ENCODE data around the gene FLRT1.

Gene FLRT1

GRCh38 chr11:64065712-64066111, 30.0 kb downstream of the FLRT1 start:
- DNase-seq, result no peak
- WGBS (ENCODE audit: insufficient coverage), result 100% methylated on average over 2 of the region's 10 CpGs
- ChIA-PET POLR2A (no interaction called here), CTCF (no interaction called here)
- peaks cover 0 to 34% (median 14%) of the 10 kb centered on the region in 5 experiments for H3K27me3 ChIP-seq (replicated peaks in 2 of 5; ENCODE audit: control insufficient read depth in 4 of 5, insufficient read depth in 5 of 5, low read length in 4 of 5)
- H3K4me1 ChIP-seq (ENCODE audit: control extremely low read depth in 1 of 4, control insufficient read depth in 4 of 4, insufficient read depth in 4 of 4, low read length in 3 of 4), result peaks cover 0 to 8% (median 4%) of the 10 kb centered on the region in 4 experiments
- H3K36me3 ChIP-seq (ENCODE audit: control insufficient read depth in 4 of 4, insufficient read depth in 4 of 4, low read length in 3 of 4), result no peaks in the 10 kb centered on the region
- H3K27ac ChIP-seq (ENCODE audit: insufficient read depth in 1 of 2, low read depth in 1 of 2, low read length in 2 of 2, poor library complexity in 1 of 2, severe bottlenecking in 2 of 2), result no peak overlapping the region
- no peak overlapping the region for H3K4me3 ChIP-seq (ENCODE audit: control insufficient read depth in 1 of 7, extremely low read depth in 1 of 7, insufficient read depth in 4 of 7, low read depth in 2 of 7, low read length in 6 of 7)
- H3K9me3 ChIP-seq (ENCODE audit: control extremely low read depth in 1 of 5, control insufficient read depth in 4 of 5, insufficient read depth in 2 of 5, low read depth in 1 of 5, low read length in 4 of 5), result no peaks in the 10 kb centered on the region

GRCh38 chr11:64067230-64067993, 31.7 kb downstream of the FLRT1 start:
- Histone ChIP-seq H3K27me3 (replicated peaks in 2 of 5; ENCODE audit: control insufficient read depth in 4 of 5, insufficient read depth in 5 of 5, low read length in 4 of 5) (peaks cover 0 to 17% (median 3%) of the 10 kb centered on the region in 5 experiments), H3K4me3 (ENCODE audit: control insufficient read depth in 1 of 7, extremely low read depth in 1 of 7, insufficient read depth in 4 of 7, low read depth in 2 of 7, low read length in 6 of 7) (no peak overlapping the region), H3K36me3 (ENCODE audit: control insufficient read depth in 4 of 4, insufficient read depth in 4 of 4, low read length in 3 of 4) (no peaks in the 10 kb centered on the region), H3K27ac (ENCODE audit: insufficient read depth in 1 of 2, low read depth in 1 of 2, low read length in 2 of 2, poor library complexity in 1 of 2, severe bottlenecking in 2 of 2) (no peak overlapping the region), H3K9me3 (ENCODE audit: control extremely low read depth in 1 of 5, control insufficient read depth in 4 of 5, insufficient read depth in 2 of 5, low read depth in 1 of 5, low read length in 4 of 5) (no peaks in the 10 kb centered on the region), H3K4me1 (ENCODE audit: control extremely low read depth in 1 of 4, control insufficient read depth in 4 of 4, insufficient read depth in 4 of 4, low read length in 3 of 4) (no peaks in the 10 kb centered on the region)
- ChIA-PET POLR2A (no interaction called here), CTCF (interaction anchor here (1.3 kb wide), 1 partner anchor 82 kb away, joined by 3 read pairs; no protein-coding TSS in a partner anchor)
- DNase-seq, result peak in 1 of 3 donors; percentile 24
- WGBS (ENCODE audit: insufficient coverage), result 62% methylated on average over 13 of the region's 26 CpGs

DNA sequence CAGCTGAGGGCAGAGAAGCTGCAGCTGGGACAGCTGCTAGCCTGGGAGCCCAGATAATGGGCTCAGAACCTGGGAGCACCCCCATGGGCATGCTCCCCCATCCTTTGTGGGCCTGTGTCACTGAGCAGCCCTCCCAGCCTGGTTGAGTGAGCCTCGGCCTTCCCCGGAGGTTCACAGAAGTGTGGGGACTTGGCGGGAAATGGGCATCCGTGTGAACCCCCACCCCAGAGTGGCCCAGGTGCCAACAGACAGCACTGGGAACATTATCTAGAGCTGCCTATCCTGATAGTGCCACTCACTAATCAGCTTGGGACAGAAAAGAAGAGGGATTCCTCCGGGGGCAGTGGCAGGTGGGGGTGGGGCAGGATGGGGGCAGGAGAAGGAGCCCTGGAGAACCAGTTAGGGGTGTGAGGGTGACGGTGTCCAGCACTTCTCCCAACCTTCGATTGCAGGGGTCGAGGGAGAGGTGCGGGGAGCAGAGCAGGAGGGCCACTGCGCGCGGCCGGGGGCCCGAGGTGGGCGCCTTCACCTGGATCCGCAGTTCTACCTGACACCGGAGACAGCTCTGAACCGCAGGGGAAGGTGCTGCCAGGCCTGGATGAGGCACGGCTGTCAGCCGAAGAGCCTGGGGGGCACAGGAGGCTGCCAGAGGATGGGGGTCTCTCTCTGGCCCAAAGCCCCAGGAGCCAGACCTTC, 33.1 kb downstream of the FLRT1 start:
- WGBS (ENCODE audit: insufficient coverage), result 91% methylated on average over 16 of the region's 20 CpGs
- no peak overlapping the region for H3K27ac ChIP-seq (ENCODE audit: insufficient read depth in 1 of 2, low read depth in 1 of 2, low read length in 2 of 2, poor library complexity in 1 of 2, severe bottlenecking in 2 of 2)
- H3K4me3 ChIP-seq (ENCODE audit: control insufficient read depth in 1 of 7, extremely low read depth in 1 of 7, insufficient read depth in 4 of 7, low read depth in 2 of 7, low read length in 6 of 7), result no peak overlapping the region
- DNase-seq, result no peak
- peaks cover 0 to 6% (median 1%) of the 10 kb centered on the region in 5 experiments for H3K27me3 ChIP-seq (replicated peaks in 2 of 5; ENCODE audit: control insufficient read depth in 4 of 5, insufficient read depth in 5 of 5, low read length in 4 of 5)
- H3K36me3 ChIP-seq (ENCODE audit: control insufficient read depth in 4 of 4, insufficient read depth in 4 of 4, low read length in 3 of 4), result no peaks in the 10 kb centered on the region
- ChIA-PET CTCF (interaction anchor here (0.7 kb wide), 1 partner anchor 25 kb away, joined by 3 read pairs; no protein-coding TSS in a partner anchor), POLR2A (no interaction called here)
- no peaks in the 10 kb centered on the region for H3K4me1 ChIP-seq (ENCODE audit: control extremely low read depth in 1 of 4, control insufficient read depth in 4 of 4, insufficient read depth in 4 of 4, low read length in 3 of 4)
- no peaks in the 10 kb centered on the region for H3K9me3 ChIP-seq (ENCODE audit: control extremely low read depth in 1 of 5, control insufficient read depth in 4 of 5, insufficient read depth in 2 of 5, low read depth in 1 of 5, low read length in 4 of 5)

GRCh38 chr11:64069401-64070313, 33.9 kb downstream of the FLRT1 start:
- no peak overlapping the region for H3K4me3 ChIP-seq (ENCODE audit: control insufficient read depth in 1 of 7, extremely low read depth in 1 of 7, insufficient read depth in 4 of 7, low read depth in 2 of 7, low read length in 6 of 7)
- H3K27ac ChIP-seq (ENCODE audit: insufficient read depth in 1 of 2, low read depth in 1 of 2, low read length in 2 of 2, poor library complexity in 1 of 2, severe bottlenecking in 2 of 2), result no peak overlapping the region
- WGBS (ENCODE audit: insufficient coverage), result 94% methylated on average over 18 of the region's 23 CpGs
- POLR2A ChIA-PET, result no interaction called here
- no peaks in the 10 kb centered on the region for H3K9me3 ChIP-seq (ENCODE audit: control extremely low read depth in 1 of 5, control insufficient read depth in 4 of 5, insufficient read depth in 2 of 5, low read depth in 1 of 5, low read length in 4 of 5)
- CTCF ChIA-PET, result interaction anchor here (1.1 kb wide), 1 partner anchor 67 kb away, joined by 3 read pairs; no protein-coding TSS in a partner anchor
- peaks cover 0 to 6% (median 1%) of the 10 kb centered on the region in 5 experiments for H3K27me3 ChIP-seq (replicated peaks in 2 of 5; ENCODE audit: control insufficient read depth in 4 of 5, insufficient read depth in 5 of 5, low read length in 4 of 5)
- DNase-seq, result no peak
- no peaks in the 10 kb centered on the region for H3K4me1 ChIP-seq (ENCODE audit: control extremely low read depth in 1 of 4, control insufficient read depth in 4 of 4, insufficient read depth in 4 of 4, low read length in 3 of 4)
- H3K36me3 ChIP-seq (ENCODE audit: control insufficient read depth in 4 of 4, insufficient read depth in 4 of 4, low read length in 3 of 4), result no peaks in the 10 kb centered on the region

GRCh38 chr11:64070314-64070681, 34.6 kb downstream of the FLRT1 start:
- Histone ChIP-seq H3K27ac (ENCODE audit: insufficient read depth in 1 of 2, low read depth in 1 of 2, low read length in 2 of 2, poor library complexity in 1 of 2, severe bottlenecking in 2 of 2) (no peak overlapping the region), H3K36me3 (ENCODE audit: control insufficient read depth in 4 of 4, insufficient read depth in 4 of 4, low read length in 3 of 4) (no peaks in the 10 kb centered on the region), H3K4me1 (ENCODE audit: control extremely low read depth in 1 of 4, control insufficient read depth in 4 of 4, insufficient read depth in 4 of 4, low read length in 3 of 4) (no peaks in the 10 kb centered on the region), H3K4me3 (ENCODE audit: control insufficient read depth in 1 of 7, extremely low read depth in 1 of 7, insufficient read depth in 4 of 7, low read depth in 2 of 7, low read length in 6 of 7) (no peak overlapping the region), H3K9me3 (ENCODE audit: control extremely low read depth in 1 of 5, control insufficient read depth in 4 of 5, insufficient read depth in 2 of 5, low read depth in 1 of 5, low read length in 4 of 5) (no peaks in the 10 kb centered on the region), H3K27me3 (replicated peaks in 2 of 5; ENCODE audit: control insufficient read depth in 4 of 5, insufficient read depth in 5 of 5, low read length in 4 of 5) (peaks cover 0 to 6% (median 1%) of the 10 kb centered on the region in 5 experiments)
- CTCF ChIA-PET, result interaction anchor here (1.1 kb wide), 1 partner anchor 68 kb away, joined by 3 read pairs; no protein-coding TSS in a partner anchor
- POLR2A ChIA-PET, result no interaction called here
- 94% methylated on average over 8 of the region's 12 CpGs for WGBS (ENCODE audit: insufficient coverage)
- no peak for DNase-seq

GRCh38 chr11:64071849-64072248, 36.1 kb downstream of the FLRT1 start:
- POLR2A ChIA-PET, result no interaction called here

More at GRCh38 chr11:64071849-64072248, 36.1 kb downstream of the FLRT1 start:
- no peak overlapping the region for H3K4me3 ChIP-seq (ENCODE audit: control insufficient read depth in 1 of 7, extremely low read depth in 1 of 7, insufficient read depth in 4 of 7, low read depth in 2 of 7, low read length in 6 of 7)
- no peaks in the 10 kb centered on the region for H3K4me1 ChIP-seq (ENCODE audit: control extremely low read depth in 1 of 4, control insufficient read depth in 4 of 4, insufficient read depth in 4 of 4, low read length in 3 of 4)
- H3K27ac ChIP-seq (ENCODE audit: insufficient read depth in 1 of 2, low read depth in 1 of 2, low read length in 2 of 2, poor library complexity in 1 of 2, severe bottlenecking in 2 of 2), result no peak overlapping the region
- CTCF ChIA-PET, result interaction anchor here (0.7 kb wide), 1 partner anchor 64 kb away, joined by 3 read pairs; no protein-coding TSS in a partner anchor
- H3K27me3 ChIP-seq (replicated peaks in 2 of 5; ENCODE audit: control insufficient read depth in 4 of 5, insufficient read depth in 5 of 5, low read length in 4 of 5), result peaks cover 0 to 5% (median 1%) of the 10 kb centered on the region in 5 experiments
- 99% methylated on average over 19 of the region's 20 CpGs for WGBS (ENCODE audit: insufficient coverage)
- no peaks in the 10 kb centered on the region for H3K36me3 ChIP-seq (ENCODE audit: control insufficient read depth in 4 of 4, insufficient read depth in 4 of 4, low read length in 3 of 4)
- DNase-seq, result no peak
- no peaks in the 10 kb centered on the region for H3K9me3 ChIP-seq (ENCODE audit: control extremely low read depth in 1 of 5, control insufficient read depth in 4 of 5, insufficient read depth in 2 of 5, low read depth in 1 of 5, low read length in 4 of 5)

Measured in common myeloid progenitor, CD34-positive (primary cell).